IMR-90 (cell line): Measurements from ENCODE around the gene DCUN1D1. TPM values are rescaled to one million over a fixed set of nuclear protein-coding genes. Genes with fewer than 3 reads are reported as not detected.

ENCODE experiments used
- ATAC-seq: fragments of 200-7000 bp; cut with Tn5 transposase; 2 replicates; pipeline ENCODE4 v1.9.1; 2020; ENCODE audit warnings: low read depth, mild to moderate bottlenecking, moderate library complexity
- BruUV-seq: library from RNA; stranded (reverse); fragments of 400-500 nt; replicated peaks from 2 replicates; lab custom pipeline; 2021; lab: Mats Ljungman, UMichigan
- CTCF ChIA-PET: fragments of 300-600 bp; formaldehyde crosslinking; extraction: SDS; loops from one replicate; lab custom pipeline; 2021; ENCODE audit warnings: antibody characterized with exemption; lab: Yijun Ruan, JAX
- POLR2A ChIA-PET: fragments of 300-600 bp; sonication (Branson Sonifier 250); formaldehyde crosslinking; loops from one replicate; lab custom pipeline; 2022; ENCODE audit warnings: antibody characterized with exemption; ENCODE audit not compliant: unreplicated experiment; lab: Charles Lee
- DNase-seq: peaks from one replicate; pipeline ENCODE4 v3.0.0; 2013
- H2AFZ ChIP-seq: replicated peaks from 2 replicates; pipeline ENCODE3; 2013; ENCODE audit warnings: low read length, mild to moderate bottlenecking; ENCODE audit not compliant: poor library complexity
- H2AK5ac ChIP-seq: 2 replicates; pipeline ENCODE4 v1.6.1; 2013; ENCODE audit warnings: low read depth, low read length, inconsistent platforms
- H2AK9ac ChIP-seq: replicated peaks from 2 replicates; pipeline ENCODE3; 2013; ENCODE audit warnings: mild to moderate bottlenecking, low read depth, low read length, moderate library complexity; ENCODE audit not compliant: poor library complexity
- H2BK120ac ChIP-seq: 2 replicates; pipeline ENCODE4 v1.6.1; 2013; ENCODE audit warnings: low read depth, low read length, inconsistent platforms
- H2BK15ac ChIP-seq: 3 replicates; pipeline ENCODE4 v1.6.1; 2013; ENCODE audit warnings: low read depth, low read length, inconsistent platforms
- H2BK20ac ChIP-seq: 2 replicates; pipeline ENCODE4 v1.6.1; 2013; ENCODE audit warnings: low read depth, mild to moderate bottlenecking, inconsistent platforms, low read length, moderate library complexity
- H2BK5ac ChIP-seq: 2 replicates; pipeline ENCODE4 v1.6.1; 2013; ENCODE audit warnings: mild to moderate bottlenecking, low read depth, low read length, inconsistent platforms; ENCODE audit not compliant: poor library complexity, severe bottlenecking
- H3K14ac ChIP-seq: replicated peaks from 2 replicates; pipeline ENCODE4 v1.6.1; 2013; ENCODE audit warnings: low read depth, low read length, inconsistent platforms
- H3K18ac ChIP-seq: 2 replicates; pipeline ENCODE4 v1.6.1; 2013; ENCODE audit warnings: low read depth, low read length, control low read depth
- H3K23ac ChIP-seq: 2 replicates; pipeline ENCODE4 v1.6.1; 2013; ENCODE audit warnings: low read depth, low read length, inconsistent platforms
- H3K27ac ChIP-seq: 2 replicates; pipeline ENCODE4 v1.5.1; 2013; ENCODE audit warnings: mild to moderate bottlenecking, control low read depth, low read length; ENCODE audit not compliant: insufficient read depth
- H3K27me3 ChIP-seq: 2 replicates; pipeline ENCODE4 v1.6.1; 2013; ENCODE audit warnings: low read length; ENCODE audit not compliant: control insufficient read depth, insufficient read depth
- H3K36me3 ChIP-seq: 2 replicates; pipeline ENCODE4 v1.6.1; 2013; ENCODE audit warnings: low read length, mixed read lengths; ENCODE audit not compliant: control insufficient read depth, insufficient read depth
- H3K4ac ChIP-seq: 2 replicates; pipeline ENCODE4 v1.6.1; 2013; ENCODE audit warnings: low read depth, low read length, inconsistent platforms
- H3K4me1 ChIP-seq: 2 replicates; pipeline ENCODE4 v1.6.1; 2013; ENCODE audit warnings: low read length, mixed read lengths; ENCODE audit not compliant: control insufficient read depth, insufficient read depth
- H3K4me2 ChIP-seq: 2 replicates; pipeline ENCODE4 v1.6.1; 2013; ENCODE audit warnings: low read depth, mild to moderate bottlenecking, control low read depth, low read length, moderate library complexity
- H3K4me3 ChIP-seq: 2 replicates; pipeline ENCODE4 v1.5.1; 2013; ENCODE audit warnings: low read depth, mild to moderate bottlenecking, control low read depth, low read length, moderate library complexity; ENCODE audit not compliant: insufficient read depth
- H3K56ac ChIP-seq: 2 replicates; pipeline ENCODE4 v1.6.1; 2013; ENCODE audit warnings: low read length, inconsistent platforms; ENCODE audit not compliant: insufficient read depth; ENCODE audit errors: extremely low read depth
- H3K79me1 ChIP-seq, 2 experiments: 2 replicates each; pipeline ENCODE4 v1.6.1; 2013; ENCODE audit warnings: low read length in 2 of 2, inconsistent platforms in 1 of 2, low read depth in 1 of 2
- H3K9ac ChIP-seq: 2 replicates; pipeline ENCODE4 v1.6.1; 2013; ENCODE audit warnings: low read depth, low read length, control low read depth
- H3K9me1 ChIP-seq: 2 replicates; pipeline ENCODE4 v1.6.1; 2013; ENCODE audit warnings: low read length, inconsistent platforms; ENCODE audit not compliant: insufficient read depth
- H3K9me3 ChIP-seq: 2 replicates; pipeline ENCODE4 v1.6.1; 2013; ENCODE audit warnings: low read length; ENCODE audit not compliant: control insufficient read depth, insufficient read depth
- H4K20me1 ChIP-seq: 2 replicates; pipeline ENCODE4 v1.6.1; 2013; ENCODE audit warnings: low read length, inconsistent platforms; ENCODE audit not compliant: insufficient read depth
- H4K5ac ChIP-seq: 2 replicates; pipeline ENCODE4 v1.6.1; 2013; ENCODE audit warnings: mild to moderate bottlenecking, low read depth, low read length, control low read depth
- H4K8ac ChIP-seq, 2 experiments: 2 replicates each; pipeline ENCODE4 v1.6.1; 2013; ENCODE audit warnings: low read depth in 2 of 2, low read length in 2 of 2, control low read depth in 1 of 2, inconsistent platforms in 1 of 2
- H4K91ac ChIP-seq: 2 replicates; pipeline ENCODE4 v1.6.1; 2013; ENCODE audit warnings: low read depth, low read length, inconsistent platforms; ENCODE audit not compliant: insufficient read depth
- BHLHE40 ChIP-seq: fragments of 150-350 bp; IDR thresholded peaks from 2 replicates; pipeline ENCODE4 v1.6.1; 2016; ENCODE audit warnings: mild to moderate bottlenecking, low read depth, low read length
- CEBPB ChIP-seq: IDR thresholded peaks from 2 replicates; pipeline ENCODE4 v1.6.1; 2012; ENCODE audit warnings: low read depth, low read length, improper control_type of control experiment
- CHD1 ChIP-seq: IDR thresholded peaks from 2 replicates; pipeline ENCODE4 v1.6.1; 2012; ENCODE audit warnings: low read depth, low read length, improper control_type of control experiment
- ELK1 ChIP-seq: fragments of 150-350 bp; IDR thresholded peaks from 2 replicates; pipeline ENCODE4 v1.6.1; 2016; ENCODE audit warnings: low read depth, mild to moderate bottlenecking, low read length, moderate library complexity, borderline replicate concordance
- FOS ChIP-seq: fragments of 150-350 bp; IDR thresholded peaks from 2 replicates; pipeline ENCODE4 v1.6.1; 2016; ENCODE audit warnings: low read depth, low read length
- MAFK ChIP-seq: IDR thresholded peaks from 2 replicates; pipeline ENCODE4 v1.6.1; 2012; ENCODE audit warnings: low read depth, low read length, improper control_type of control experiment
- MAZ ChIP-seq: IDR thresholded peaks from 2 replicates; pipeline ENCODE4 v1.6.1; 2012; ENCODE audit warnings: low read depth, mild to moderate bottlenecking, low read length, improper control_type of control experiment, moderate library complexity, borderline replicate concordance
- MXI1 ChIP-seq: IDR thresholded peaks from 2 replicates; pipeline ENCODE4 v1.6.1; 2012; ENCODE audit warnings: low read depth, mild to moderate bottlenecking, low read length, moderate library complexity, borderline replicate concordance
- NFE2L2 ChIP-seq: fragments of 150-350 bp; IDR thresholded peaks from 2 replicates; pipeline ENCODE4 v1.6.1; 2016; ENCODE audit warnings: low read depth, mild to moderate bottlenecking, low read length
- POLR2A ChIP-seq: IDR thresholded peaks from 2 replicates; pipeline ENCODE4 v1.6.1; 2012; ENCODE audit warnings: mild to moderate bottlenecking, low read depth, low read length
- RAD21 ChIP-seq: IDR thresholded peaks from 2 replicates; pipeline ENCODE4 v1.6.1; 2012; ENCODE audit warnings: low read length, improper control_type of control experiment
- RCOR1 ChIP-seq: IDR thresholded peaks from 2 replicates; pipeline ENCODE4 v1.6.1; 2012; ENCODE audit warnings: mild to moderate bottlenecking, low read length, improper control_type of control experiment; ENCODE audit not compliant: insufficient replicate concordance
- RFX5 ChIP-seq: IDR thresholded peaks from 2 replicates; pipeline ENCODE4 v1.8.0; 2012; ENCODE audit warnings: low read depth, mild to moderate bottlenecking, low read length, moderate library complexity
- SMC3 ChIP-seq: fragments of 150-350 bp; IDR thresholded peaks from 2 replicates; pipeline ENCODE4 v1.6.1; 2016; ENCODE audit warnings: low read depth, mild to moderate bottlenecking, antibody characterized with exemption, low read length, moderate library complexity
- WGBS, 2 experiments: methylation state at CpG; one replicate each; pipeline versions ENCODE4 v1.1.5 to v1.1.7; 2013; ENCODE audit warnings: missing lambda C conversion rate in 2 of 2; ENCODE audit not compliant: insufficient read length in 1 of 2; ENCODE audit errors: extremely low coverage in 2 of 2; 5-methylcytosine and 5-hydroxymethylcytosine counted together
- dilution Hi-C: fragments of 300-500 bp; cut with HindIII; formaldehyde crosslinking; loops from one replicate; pipeline ENCODE4 v1.14.3; 2018; ENCODE audit warnings: low sequenced_read_pairs; ENCODE audit not compliant: unreplicated experiment
- in situ Hi-C: fragments of 300-500 bp; cut with MboI; formaldehyde crosslinking; loops from 3 replicates; pipeline ENCODE4 v1.14.3; 2019; ENCODE audit warnings: low sequenced_read_pairs, inconsistent platforms, mixed read lengths
- intact Hi-C: fragments of 100-400 bp; cut with micrococcal nuclease; formaldehyde crosslinking; loops from 2 replicates; pipeline ENCODE4 v1.10.0; 2022
- polyA plus RNA-seq, 3 experiments: library from polyadenylated mRNA; depleted of rRNA; stranded (reverse); fragments of >200 nt; gene quantifications; 2 replicates each; pipeline ENCODE4 v1.2.3, GENCODE V29; 2012; ENCODE audit warnings: low replicate concordance in 1 of 3
- total RNA-seq: library from RNA; depleted of rRNA; stranded (reverse); fragments of >200 nt; gene quantifications from 2 replicates; pipeline ENCODE4 v1.2.3, GENCODE V29; 2012
- TF ChIP-seq, protein P1 (sequence below): conservative IDR thresholded peaks from 2 replicates; pipeline ENCODE4 v1.5.1; 2012; ENCODE audit warnings: mild to moderate bottlenecking, low read depth, low read length, improper control_type of control experiment
- TF ChIP-seq, protein P2 (sequence below): fragments of 150-350 bp; IDR thresholded peaks from 2 replicates; pipeline ENCODE4 v1.6.1; 2017; ENCODE audit warnings: mild to moderate bottlenecking, antibody characterized with exemption, low read length, low read depth

Gene DCUN1D1
- total and polyA plus RNA-seq, 2 of the 4 experiments (the other 2 are of a cell fraction), result 12.5 to 17.7 TPM

DNA sequence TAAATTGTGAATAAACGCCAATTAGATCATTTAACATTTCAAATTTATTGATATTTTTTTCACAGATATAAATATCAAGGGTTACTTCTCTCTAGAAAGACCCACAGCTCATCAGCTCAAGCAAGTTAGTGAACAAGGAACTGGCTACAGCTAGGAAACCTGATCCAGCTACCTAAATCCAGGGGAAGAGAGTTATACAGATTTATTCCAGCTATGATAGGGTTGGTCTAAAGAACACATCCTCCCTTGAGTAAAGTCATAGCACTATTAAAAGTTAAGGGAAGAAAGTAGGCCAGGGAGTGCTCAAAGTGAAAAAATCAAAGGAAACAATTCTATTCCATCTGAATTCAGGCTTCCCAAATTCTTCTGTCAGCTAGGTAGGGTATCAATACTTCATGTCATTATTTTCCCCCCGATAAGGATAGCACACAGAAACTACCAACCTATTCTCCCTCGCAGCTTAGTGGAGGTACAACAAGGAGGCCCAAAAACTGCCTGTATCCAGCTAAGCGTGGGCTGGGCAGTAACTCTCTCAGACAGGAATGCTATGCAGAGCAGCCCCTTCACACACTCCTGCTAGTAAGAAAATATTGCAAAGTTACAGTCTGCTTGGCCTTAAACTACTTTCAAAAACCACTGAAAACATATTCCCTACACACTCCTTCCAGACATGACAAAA, 44.0 kb downstream of the DCUN1D1 start:
- Histone ChIP-seq H3K4me3 (no peak overlapping the region), H3K4ac (no peak overlapping the region), H3K4me1 (no peaks in the 10 kb centered on the region), H4K20me1 (no peaks in the 10 kb centered on the region), H3K18ac (no peak overlapping the region), H4K5ac (no peak overlapping the region), H2AK9ac (no peak overlapping the region), H3K27ac (no peak overlapping the region), H3K14ac (no peak overlapping the region), H2BK20ac (no peak overlapping the region), H3K27me3 (no peaks in the 10 kb centered on the region), H3K79me1 (no peaks in the 10 kb centered on the region), H3K23ac (no peak overlapping the region), H3K36me3 (0 out of 2 replicates have a peak, but pooled peaks cover 1% of the 10 kb centered on the region), H4K8ac (no peak overlapping the region), H2BK15ac (no peak overlapping the region), H2BK5ac (no peak overlapping the region), H2AFZ (no peak overlapping the region), H2AK5ac (no peak overlapping the region), H3K9ac (no peak overlapping the region), H3K4me2 (no peak overlapping the region), H3K9me3 (no peaks in the 10 kb centered on the region), H4K91ac (no peak overlapping the region), H3K56ac (no peak overlapping the region), H2BK120ac (no peak overlapping the region), H3K9me1 (0 out of 2 replicates have a peak, but pooled peaks cover 3% of the 10 kb centered on the region)
- no peak for ATAC-seq
- intact Hi-C loops, result no loop called here
- no TSS peak for BruUV-seq
- TF ChIP-seq RCOR1, result no peak
- TF ChIP-seq, protein P1, sequence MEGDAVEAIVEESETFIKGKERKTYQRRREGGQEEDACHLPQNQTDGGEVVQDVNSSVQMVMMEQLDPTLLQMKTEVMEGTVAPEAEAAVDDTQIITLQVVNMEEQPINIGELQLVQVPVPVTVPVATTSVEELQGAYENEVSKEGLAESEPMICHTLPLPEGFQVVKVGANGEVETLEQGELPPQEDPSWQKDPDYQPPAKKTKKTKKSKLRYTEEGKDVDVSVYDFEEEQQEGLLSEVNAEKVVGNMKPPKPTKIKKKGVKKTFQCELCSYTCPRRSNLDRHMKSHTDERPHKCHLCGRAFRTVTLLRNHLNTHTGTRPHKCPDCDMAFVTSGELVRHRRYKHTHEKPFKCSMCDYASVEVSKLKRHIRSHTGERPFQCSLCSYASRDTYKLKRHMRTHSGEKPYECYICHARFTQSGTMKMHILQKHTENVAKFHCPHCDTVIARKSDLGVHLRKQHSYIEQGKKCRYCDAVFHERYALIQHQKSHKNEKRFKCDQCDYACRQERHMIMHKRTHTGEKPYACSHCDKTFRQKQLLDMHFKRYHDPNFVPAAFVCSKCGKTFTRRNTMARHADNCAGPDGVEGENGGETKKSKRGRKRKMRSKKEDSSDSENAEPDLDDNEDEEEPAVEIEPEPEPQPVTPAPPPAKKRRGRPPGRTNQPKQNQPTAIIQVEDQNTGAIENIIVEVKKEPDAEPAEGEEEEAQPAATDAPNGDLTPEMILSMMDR, result no peak
- no peak for TF ChIP-seq FOS
- TF ChIP-seq BHLHE40, result no peak
- TF ChIP-seq CEBPB, result no peak
- TF ChIP-seq CHD1, result no peak
- no peak for TF ChIP-seq RAD21
- TF ChIP-seq ELK1, result no peak
- no peak for TF ChIP-seq SMC3
- no peak for TF ChIP-seq NFE2L2
- TF ChIP-seq, protein P2, sequence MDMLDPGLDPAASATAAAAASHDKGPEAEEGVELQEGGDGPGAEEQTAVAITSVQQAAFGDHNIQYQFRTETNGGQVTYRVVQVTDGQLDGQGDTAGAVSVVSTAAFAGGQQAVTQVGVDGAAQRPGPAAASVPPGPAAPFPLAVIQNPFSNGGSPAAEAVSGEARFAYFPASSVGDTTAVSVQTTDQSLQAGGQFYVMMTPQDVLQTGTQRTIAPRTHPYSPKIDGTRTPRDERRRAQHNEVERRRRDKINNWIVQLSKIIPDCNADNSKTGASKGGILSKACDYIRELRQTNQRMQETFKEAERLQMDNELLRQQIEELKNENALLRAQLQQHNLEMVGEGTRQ, result no peak
- no peak for TF ChIP-seq MAZ
- TF ChIP-seq MXI1, result no peak
- no peak for TF ChIP-seq MAFK
- no peak for TF ChIP-seq RFX5
- no peak for TF ChIP-seq POLR2A
- ChIA-PET CTCF (interaction anchor here (0.5 kb wide), 1 partner anchor 153 kb away, joined by 3 read pairs; no protein-coding TSS in a partner anchor), POLR2A (no interaction called here)
- no peak for DNase-seq
- in situ Hi-C loops, result no loop called here
- dilution Hi-C loops, result no loop called here
- no CpG with 5 or more reads among the region's 4 CpGs for WGBS, 2 experiments
